ENCODE results near the gene PLK1.

DNA sequence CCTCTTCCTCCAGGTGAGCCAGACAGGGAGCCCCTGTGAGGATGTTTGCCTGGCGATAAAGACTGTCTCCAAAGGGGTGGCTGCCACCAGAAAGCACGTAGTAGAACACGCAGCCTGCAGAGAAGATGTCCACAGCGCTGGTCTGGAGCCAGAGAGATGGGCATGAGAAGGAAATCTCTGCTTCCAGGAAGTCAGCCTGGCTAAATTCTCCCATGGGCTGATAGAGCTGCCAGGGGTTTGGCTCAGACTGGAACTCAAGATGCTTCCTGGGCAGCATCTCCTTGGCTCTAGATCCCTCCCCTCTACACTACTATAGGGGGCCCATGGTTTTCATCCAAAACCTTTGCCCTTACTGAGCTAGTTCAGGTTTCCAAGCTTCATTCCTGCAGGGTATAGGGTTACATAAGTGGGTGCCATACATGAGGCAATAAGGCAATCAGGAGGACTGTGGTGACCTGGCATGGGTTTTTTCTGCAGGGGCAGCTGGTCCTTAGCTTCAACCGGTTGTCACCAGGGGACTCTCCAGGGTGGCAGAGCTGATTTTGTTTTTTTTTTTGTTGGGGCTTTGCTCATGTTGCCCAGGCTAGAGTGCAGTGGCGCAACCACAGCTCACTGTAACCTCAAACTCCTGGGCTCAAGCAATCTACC lies 13.6 kb downstream of the PLK1 start:
- TF ChIP-seq CTCF (IDR thresholded peaks at IDR 0.05) (no peak), POLR2A (IDR thresholded peaks at IDR 0.05) (no peak)
